SH-SY5Y (cell line): ENCODE measurements around the gene LTBP1.

ENCODE experiments used
- GATA2 ChIP-seq: IDR thresholded peaks from 2 replicates; pipeline ENCODE4 v1.6.1; 2011; ENCODE audit warnings: mild to moderate bottlenecking, low read depth, low read length
- GATA3 ChIP-seq: IDR thresholded peaks from 2 replicates; pipeline ENCODE4 v1.6.1; 2011; ENCODE audit warnings: low read depth, mild to moderate bottlenecking, low read length, moderate library complexity

- TF ChIP-seq GATA2 = no peak
- no peak for TF ChIP-seq GATA3
Observed at GRCh38 chr2:33115728-33116127, 169.0 kb downstream of the LTBP1 start.
